HG03469 (cell line): ENCODE measurements around the gene KCNK7.

Experiments used
- ATAC-seq: cut with Tn5 transposase; IDR thresholded peaks from one replicate; pipeline ENCODE4 v1.9.1; 2021; ENCODE audit warnings: mild to moderate bottlenecking, moderate library complexity, moderate number of reproducible peaks; ENCODE audit not compliant: unreplicated experiment

Gene KCNK7

DNA sequence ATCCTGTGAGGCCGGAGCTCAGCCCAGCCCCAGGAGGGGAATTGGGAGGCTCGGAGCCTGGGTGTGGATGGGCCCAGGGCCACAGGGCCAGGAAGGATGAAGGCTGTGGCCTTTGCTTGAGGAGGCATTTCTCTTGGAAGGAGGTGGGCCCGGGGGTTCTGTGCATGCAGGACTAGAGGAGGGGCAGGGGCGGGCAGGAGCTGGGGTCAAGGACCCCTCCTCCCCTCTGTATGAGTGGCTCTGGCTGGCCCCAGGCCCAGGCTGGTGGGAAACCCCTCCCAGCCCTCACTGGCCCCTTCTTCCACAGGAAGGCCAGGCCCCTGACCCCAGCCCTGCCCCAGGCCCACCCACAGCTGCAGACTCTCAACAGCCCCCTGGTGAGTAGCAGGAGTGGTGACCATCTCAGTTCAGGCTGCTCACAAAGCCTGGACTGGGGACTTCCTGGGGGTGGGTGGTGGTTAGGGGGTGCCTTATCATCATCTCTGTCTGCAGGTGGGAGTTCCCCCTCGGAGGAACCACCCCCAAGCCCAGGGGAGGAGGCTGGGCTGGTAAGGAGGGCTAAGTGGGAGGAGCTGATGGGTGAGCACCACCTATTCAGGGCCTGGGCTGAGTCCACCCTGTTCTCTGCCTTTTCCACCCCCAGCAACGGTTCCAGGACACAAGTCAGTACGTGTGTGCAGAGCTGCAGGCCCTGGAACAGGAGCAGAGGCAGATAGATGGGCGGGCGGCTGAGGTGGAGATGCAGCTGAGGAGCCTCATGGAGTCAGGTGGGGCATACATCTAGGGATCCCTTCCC is 6.0 kb downstream of the KCNK7 start:
- no peak for ATAC-seq

DNA sequence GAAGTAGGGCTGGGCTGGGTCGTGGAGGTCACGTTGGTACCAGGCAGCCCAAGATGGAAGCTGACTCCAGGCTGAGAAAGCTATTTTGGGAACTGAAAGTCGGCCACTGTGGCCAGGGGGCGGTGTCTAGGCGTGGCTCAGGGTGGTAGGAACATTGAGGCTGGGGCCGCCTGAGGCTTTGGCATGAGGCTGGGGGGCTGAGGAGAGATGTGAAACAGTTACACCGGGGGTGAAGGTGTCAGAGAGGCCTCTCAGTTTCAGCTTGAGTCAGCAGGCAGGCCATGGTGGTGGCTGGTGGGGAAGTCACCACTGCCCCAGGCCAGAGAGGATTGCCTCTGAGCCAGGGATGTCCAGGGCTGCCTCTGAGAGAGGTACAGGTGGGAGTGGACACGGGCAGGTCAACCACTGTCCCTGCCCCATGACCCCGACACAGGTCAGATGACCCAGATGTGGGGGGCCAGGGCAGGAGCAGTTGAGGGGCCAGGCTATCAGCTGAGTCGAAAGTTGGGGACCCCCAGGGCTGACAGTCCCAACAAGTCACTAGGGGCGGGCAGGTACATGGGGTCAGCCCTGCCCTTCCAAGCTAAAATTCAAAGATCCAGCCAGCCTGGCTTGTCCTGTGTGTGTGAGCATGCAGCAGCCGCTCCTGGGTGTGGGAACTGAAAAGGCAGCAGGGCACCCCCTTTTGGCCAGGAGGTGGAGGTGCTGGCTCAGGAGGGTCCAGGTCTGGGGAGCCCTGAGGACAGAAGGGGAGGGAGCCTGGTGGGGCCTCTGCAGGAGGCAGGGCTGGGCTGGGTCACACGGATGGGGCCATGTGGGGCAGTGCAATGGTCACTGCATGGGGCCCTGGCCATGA is 7.2 kb downstream of the KCNK7 start:
- peak; percentile 44 for ATAC-seq

DNA sequence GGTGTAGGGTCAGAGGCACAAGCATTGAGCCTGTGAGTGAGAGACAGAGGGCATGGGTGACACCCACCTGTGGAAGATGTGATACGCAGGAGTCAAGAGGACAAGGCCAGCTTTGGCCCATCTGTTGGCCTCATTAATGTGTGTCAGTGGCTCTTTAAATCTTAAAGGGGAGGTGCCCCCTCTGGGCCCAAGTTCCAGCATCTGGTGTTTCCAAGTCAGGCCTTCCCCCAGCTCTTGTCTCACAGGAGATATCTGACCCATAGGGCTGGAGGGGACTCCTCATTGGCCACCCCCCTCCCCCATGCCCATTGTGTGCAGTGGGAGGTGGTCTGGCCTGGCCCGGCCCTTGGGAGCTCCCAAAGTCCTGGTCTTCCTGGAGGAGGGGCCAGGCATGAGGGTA is 8.9 kb downstream of the KCNK7 start:
- ATAC-seq: no peak

DNA sequence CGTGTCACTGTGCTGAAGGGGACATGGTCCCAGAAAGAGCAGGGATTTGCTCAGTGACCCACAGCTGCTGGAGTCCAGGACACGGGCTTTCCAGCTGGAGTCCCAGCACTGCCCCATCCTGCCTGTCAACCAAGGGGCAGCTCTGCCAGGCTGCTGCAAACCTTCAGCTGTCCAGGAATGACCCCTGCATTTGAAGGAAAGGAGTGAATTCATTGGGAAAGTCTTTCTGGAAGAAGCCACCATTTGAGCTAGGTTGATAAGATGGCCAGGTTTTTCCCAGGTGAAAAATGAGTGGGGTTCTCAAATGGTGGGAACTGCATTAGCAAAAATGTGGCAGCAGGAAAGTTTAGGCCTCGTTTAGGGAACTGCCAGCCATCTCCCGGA is 9.4 kb downstream of the KCNK7 start:
- ATAC-seq: no peak

DNA sequence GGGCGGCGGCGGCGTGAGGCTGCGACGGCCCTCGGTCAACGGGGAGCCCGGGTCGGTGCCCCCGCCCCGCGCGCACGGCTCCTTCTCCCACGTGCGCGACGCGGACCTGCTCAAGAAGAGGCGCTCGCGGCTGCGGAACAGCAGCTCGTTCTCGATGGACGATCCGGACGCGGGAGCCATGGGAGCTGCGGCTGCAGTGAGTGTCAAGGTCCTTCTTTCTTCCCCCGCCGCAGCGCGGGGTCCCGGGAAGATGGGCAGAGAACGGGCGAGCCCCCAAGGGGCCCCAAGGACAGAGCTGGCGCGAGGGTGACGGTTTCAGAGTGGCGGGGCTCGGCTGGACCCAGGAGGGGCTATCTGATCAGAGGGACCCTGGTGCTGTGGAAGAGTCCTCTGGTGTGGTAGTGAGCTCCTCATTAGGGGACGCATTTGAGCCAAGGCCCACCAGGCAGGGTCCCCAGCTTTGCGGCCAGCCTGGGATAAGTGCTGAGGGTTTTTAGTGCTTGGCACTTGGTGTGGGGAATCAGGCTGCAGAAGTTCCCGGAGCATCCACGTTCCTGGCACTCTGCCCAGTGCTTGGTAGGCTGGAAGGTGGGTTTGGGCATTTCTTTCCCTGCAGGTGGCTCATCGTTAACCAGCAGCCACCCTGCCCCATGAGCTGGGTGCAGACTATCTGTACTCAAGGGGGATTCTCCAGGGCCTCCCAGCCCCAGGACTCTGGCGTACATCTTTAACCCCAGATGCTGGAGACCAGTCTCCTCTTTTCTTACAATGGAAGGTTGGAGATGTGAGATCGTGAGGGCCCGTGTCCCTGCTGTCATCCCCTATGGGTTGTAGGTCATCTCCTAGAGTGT is 10.0 kb downstream of the KCNK7 start:
- no peak for ATAC-seq

DNA sequence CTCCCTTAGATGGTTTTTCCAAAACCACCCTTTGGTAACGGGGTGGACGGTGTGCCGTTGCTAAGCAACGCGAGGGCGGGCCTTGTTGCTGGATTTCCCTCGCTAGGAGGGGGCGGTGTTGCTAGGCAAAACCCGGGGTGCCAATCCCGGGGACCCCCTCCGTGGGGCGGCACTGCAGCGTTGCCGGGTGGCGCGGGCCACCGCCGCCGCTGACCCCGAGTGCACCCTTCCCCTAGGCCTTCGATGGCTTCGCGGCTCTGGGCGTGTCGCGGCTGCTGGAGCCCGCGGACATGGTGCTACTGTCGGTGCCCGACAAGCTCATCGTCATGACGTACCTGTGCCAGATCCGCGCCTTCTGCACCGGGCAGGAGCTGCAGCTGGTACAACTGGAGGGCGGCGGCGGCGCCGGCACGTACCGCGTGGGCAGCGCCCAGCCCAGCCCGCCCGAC is 10.9 kb downstream of the KCNK7 start:
- ATAC-seq: no peak

DNA sequence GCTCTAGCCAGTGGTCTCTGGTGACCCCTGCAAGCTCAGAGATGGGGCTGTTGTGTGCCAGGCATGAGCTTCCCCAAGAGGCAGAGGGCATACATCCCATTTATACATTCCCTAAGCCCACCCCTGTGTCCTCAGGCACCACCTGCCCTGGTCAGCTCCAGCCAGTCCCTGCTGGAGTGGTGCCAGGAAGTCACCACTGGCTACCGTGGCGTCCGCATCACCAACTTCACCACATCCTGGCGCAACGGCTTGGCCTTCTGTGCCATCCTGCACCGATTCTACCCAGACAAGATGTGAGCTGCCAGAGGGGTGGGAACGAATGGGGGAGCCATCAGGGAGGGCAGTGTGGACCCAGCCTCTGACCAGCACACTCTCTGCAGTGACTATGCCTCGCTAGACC is 11.5 kb downstream of the KCNK7 start:
- ATAC-seq: no peak

DNA sequence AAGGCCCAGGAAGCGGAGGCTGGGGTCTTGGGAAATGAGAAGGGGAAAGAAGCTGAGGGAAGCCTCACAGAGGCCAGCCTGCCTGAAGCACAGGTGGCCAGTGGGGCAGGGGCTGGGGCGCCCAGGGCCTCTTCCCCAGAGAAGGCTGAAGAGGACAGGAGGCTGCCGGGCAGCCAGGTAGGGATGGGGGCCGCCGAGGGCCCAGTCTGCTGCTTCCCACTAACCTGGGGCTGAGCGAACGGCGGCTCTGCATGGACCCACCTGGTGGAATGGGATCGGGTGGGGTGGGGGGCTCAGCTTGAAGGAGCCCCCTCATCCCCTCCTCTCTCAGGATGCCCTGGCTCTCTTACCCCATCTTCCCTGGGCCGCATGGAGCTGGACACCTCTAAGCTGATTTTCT is 12.0 kb downstream of the KCNK7 start:
- ATAC-seq: no peak

DNA sequence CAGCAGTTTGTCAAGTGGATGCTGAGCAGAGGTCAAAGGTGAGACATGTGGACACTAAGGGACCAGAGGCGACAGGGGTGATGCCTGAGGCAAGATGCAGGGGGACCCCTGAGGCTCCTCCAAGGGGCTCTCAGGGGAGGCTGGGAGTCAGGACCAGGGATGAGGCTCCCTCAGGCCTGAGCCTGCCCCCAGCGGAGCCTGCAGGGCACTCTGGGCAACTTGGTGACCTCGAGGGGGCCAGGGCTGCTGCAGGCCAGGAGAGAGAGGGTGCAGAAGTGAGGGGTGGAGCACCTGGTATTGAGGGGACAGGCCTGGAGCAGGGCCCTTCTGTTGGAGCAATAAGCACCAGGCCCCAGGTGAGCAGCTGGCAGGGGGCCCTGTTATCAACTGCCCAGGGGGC is 13.7 kb downstream of the KCNK7 start:
- no peak for ATAC-seq

DNA sequence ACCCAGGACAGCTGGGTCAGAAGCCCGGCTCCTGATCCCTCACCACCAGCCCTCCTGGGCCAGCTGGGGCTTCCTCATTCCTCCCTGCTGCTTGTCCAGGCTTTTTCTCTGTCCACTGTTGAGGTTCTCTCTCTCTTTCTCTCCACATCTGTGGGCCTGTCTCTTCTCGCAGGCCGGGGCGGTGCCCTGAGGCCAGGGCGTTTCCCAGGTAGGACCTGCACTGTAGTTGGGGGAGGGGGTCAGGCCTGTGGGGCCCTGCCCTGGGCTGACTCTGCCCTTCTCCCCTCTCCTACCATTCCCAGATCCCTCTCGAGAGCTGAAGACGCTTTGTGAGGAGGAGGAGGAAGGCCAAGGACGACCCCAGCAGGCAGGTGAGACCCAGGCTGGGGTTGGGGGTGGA is 14.8 kb downstream of the KCNK7 start:
- ATAC-seq: no peak

DNA sequence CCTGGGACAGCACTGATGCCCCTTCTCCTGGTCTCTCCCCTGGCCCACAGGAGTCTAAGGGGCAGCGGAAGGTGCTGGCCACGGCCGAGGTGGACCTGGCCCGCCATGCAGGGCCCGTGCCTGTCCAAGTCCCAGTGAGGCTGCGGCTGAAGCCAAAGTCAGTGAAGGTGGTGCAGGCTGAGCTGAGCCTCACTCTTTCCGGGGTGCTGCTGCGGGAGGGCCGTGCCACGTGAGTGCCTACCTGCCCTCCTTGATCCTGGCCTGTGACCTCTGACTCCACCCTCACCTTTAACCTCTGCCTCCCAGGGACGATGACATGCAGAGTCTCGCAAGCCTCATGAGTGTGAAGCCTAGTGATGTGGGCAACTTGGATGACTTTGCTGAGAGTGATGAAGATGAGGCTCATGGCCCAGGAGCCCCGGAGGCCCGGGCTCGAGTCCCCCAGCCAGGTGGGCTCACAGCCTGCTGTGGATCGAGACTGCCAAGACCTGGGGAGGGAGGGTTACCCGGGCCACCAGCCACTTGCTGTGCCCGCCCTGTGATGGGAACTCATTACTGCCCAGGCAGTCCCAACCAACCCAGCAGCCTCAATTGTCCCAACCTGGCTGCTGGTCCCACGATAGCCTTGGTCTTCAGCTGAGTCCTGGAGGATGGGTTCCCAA is 15.4 kb downstream of the KCNK7 start:
- no peak for ATAC-seq

DNA sequence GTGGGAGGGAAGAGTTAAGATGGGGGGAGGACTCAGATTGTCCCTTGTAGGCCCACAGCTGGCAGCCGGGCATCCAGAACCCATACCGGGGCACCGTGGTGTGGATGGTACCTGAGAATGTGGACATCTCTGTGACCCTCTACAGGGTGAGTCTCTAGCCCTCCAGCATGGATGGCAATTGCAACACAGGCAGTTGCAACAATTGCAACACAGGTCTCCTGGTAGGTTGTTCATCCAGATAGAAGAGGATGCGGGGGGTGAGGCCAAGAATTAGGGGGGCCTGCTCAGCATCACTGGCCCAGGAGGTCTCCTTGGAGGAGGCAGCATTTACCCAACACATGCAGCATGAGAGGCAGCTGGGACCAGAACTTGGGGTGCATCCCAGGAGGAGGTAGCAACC is 16.3 kb downstream of the KCNK7 start:
- no peak for ATAC-seq

DNA sequence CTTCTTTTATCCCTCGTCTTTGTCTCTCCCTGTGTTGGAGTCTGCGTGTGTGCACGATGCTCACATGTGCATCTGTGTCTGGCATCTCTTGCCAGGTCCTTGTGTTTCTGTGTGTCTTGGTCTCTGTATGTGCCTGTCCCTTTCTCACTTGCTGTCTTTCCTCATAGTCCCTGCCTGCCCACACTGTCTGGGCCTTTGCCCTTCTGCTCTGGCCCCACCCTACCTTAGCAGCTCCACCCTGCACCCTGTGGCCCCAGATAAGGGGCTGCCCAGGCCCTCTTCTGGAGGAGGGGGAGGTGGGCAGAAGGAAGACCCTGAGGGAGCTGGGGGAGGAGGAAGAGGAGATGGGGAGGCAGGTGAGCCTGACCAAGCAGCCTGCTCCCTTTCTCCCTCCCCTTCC is 16.9 kb downstream of the KCNK7 start:
- ATAC-seq: no peak

DNA sequence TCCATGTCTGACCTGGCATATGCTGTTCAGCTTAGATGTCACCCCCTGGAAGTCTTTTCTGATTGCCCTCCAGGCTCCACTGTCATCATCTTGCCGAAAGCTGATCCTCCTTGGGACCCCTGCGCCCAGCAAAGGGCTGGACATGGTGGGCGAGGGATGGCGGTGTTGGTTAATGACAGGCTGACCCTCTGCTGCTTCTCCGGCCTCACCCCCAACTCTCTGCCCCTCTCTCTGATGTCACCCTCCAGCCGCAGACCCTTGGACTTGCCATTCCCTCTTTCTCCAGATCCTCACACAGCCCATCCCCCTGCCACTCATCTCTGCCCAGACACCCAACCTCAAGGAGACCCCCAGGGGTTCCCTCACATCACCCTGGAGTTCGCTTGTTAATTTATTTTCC is 17.5 kb downstream of the KCNK7 start:
- ATAC-seq: no peak

DNA sequence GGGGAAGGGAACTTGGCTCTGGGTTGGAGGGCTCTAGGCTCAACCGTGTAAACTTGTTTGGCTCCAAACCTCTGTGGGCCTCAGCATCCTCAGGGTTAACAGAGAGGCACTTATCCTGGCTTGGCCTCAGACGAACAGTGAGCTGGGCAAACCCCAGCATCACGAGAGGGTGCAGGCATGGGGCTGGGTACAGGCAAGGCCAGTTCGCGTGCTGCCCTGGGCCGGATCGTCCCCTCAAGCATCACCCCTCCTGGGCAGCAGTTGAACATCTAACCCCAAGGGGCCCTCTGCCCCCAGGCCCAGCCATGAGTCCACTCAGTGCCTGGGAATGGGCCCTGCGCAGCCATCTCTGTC is 17.9 kb downstream of the KCNK7 start:
- ATAC-seq: no peak

DNA sequence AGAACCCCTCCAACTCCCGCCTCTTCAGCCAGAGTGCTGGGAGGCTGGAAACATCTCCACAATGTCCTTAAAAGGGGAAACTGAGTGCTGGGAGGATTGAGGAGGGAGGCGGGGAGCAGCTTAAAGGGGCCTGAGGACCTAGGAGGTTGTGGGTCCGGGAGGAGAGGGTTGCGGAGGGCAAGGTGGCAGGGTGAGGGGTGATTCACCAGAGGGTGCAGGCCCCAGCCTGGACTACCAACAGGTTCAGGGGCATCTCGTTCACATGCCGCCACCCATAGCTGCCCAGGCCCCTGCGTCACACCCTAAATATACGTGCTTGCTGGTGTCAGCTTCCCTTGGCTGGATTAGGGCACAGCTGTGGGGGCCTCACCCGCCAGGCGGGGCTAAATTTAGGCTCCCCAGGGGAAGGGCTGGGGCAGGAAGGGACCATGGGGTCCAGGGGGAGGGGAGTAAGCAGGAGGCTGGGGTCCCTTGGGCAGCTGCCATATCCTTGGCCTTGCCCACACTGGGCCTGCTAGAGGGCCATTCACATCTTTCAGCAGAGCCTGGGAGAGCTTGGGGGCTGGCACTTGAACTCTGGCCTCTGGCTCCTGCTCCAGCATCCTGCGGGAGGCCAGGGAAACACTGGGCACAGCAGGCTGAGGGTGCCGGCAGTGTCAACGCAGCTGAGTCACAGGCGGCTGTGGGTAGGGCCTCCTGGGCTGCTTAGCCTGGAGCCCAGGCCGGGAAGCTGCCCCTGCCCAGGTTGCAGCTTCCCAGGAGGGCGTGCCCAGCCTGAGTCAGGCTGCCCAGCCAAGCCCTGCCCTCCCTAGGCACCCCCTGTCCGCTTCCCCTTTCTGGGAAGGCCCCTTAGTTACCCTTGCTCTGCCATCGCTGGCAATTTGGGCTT is 18.5 kb downstream of the KCNK7 start:
- no peak for ATAC-seq

DNA sequence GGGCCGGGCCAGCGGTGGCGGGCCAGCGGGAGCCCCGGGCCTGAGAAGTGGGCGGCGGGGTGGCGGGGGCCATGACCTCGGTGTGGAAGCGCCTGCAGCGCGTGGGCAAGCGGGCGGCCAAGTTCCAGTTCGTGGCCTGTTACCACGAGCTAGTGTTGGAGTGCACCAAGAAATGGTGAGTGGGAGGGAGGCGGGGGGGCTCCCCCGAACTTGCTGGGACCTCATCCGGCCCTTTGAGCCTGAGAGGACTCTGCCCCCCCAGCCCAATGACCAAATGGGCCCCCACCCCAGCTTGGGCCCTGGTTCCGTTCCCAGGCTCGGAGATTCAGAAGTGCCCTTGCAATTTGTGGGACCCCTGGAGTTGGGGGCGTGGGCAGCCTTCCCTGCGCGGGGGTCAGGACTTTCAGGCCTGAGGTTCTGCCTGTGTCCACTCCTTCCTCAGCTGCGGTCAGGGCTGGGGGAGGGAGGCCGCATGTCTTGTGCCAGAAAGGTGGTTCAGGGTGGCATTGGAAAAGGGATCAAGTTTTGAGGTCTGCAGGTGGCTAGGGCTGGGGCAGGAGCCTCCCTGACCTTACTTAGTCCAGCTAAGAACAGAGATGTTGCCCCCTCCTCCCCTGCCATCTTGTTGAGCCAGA is 19.3 kb downstream of the KCNK7 start:
- ATAC-seq: no peak

DNA sequence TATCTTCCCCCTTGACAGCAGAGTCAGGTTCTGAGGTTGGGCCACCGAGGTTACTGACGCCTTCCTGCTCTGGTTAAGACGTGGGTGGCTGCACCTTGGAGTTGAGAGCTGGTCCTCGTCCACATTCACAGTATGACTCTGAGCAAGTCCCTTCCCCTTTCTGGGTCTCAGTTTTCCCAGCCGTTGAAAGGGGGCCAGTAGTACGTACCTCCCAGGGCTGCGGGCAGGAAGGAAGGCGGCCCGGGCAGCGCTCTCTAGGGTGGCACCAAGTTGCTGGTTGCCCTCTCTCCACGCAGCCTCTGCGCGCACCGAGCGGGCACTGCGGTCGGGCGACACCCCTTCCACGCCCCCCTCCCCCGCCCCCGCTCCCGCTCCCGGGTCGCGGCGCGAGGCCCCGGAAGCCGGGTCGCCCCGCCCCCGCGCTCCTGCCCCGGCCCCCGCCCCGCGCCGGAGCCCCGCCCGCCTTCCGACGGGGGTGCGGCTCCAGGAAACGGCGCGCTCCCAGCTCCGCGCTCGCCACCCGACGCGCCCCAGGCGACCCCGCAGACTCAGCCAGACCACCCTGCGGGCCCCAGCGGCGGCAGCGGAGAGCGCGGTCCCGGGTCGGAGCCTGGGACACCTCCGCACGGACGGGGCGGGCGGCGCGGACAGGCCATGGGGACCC is 19.9 kb downstream of the KCNK7 start, which contains the start of gene EHBP1L1:
TSS of gene EHBP1L1 (plus strand) at position 486 of the 664 bp plus-strand sequence. CDS start 250 bp downstream, outside the sequence.
- no peak for ATAC-seq
